H9 (cell line): ENCODE results near the gene OR52E5. TPM values are rescaled to one million over a fixed set of nuclear protein-coding genes. Genes with fewer than 3 reads are reported as not detected.

ENCODE experiments used
- DNase-seq: peaks from one replicate; pipeline ENCODE4 v3.0.0-alpha.2; 2017
- H2AFZ ChIP-seq: one replicate; pipeline ENCODE4 v1.6.1; 2013; ENCODE audit warnings: mild to moderate bottlenecking, low read length, control low read depth, moderate library complexity
- H2AK5ac ChIP-seq: 2 replicates; pipeline ENCODE4 v1.6.1; 2013; ENCODE audit warnings: low read length, control low read depth, mixed read lengths; ENCODE audit not compliant: insufficient read length
- H2BK120ac ChIP-seq: one replicate; pipeline ENCODE4 v1.6.1; 2013; ENCODE audit warnings: low read depth, mild to moderate bottlenecking, low read length, control low read depth, inconsistent platforms; ENCODE audit not compliant: poor library complexity, severe bottlenecking
- H2BK12ac ChIP-seq: 2 replicates; pipeline ENCODE4 v1.6.1; 2013; ENCODE audit warnings: low read length, control low read depth, mixed read lengths, low read depth; ENCODE audit not compliant: insufficient read length
- H2BK15ac ChIP-seq: 2 replicates; pipeline ENCODE4 v1.6.1; 2013; ENCODE audit warnings: low read depth, low read length, control low read depth
- H2BK20ac ChIP-seq: one replicate; pipeline ENCODE4 v1.6.1; 2013; ENCODE audit warnings: low read depth, mild to moderate bottlenecking, low read length, control low read depth, inconsistent platforms; ENCODE audit not compliant: poor library complexity, severe bottlenecking
- H2BK5ac ChIP-seq: 2 replicates; pipeline ENCODE4 v1.6.1; 2013; ENCODE audit warnings: low read length, control low read depth, mixed read lengths; ENCODE audit not compliant: insufficient read length
- H3K14ac ChIP-seq: 2 replicates; pipeline ENCODE4 v1.6.1; 2013; ENCODE audit warnings: low read length, control low read depth; ENCODE audit not compliant: insufficient read depth
- H3K18ac ChIP-seq: 2 replicates; pipeline ENCODE4 v1.6.1; 2013; ENCODE audit warnings: low read depth, mild to moderate bottlenecking, mixed read lengths, low read length, control low read depth; ENCODE audit not compliant: insufficient read length
- H3K23ac ChIP-seq: 2 replicates; pipeline ENCODE4 v1.6.1; 2013; ENCODE audit warnings: low read length, control low read depth, mixed read lengths, low read depth; ENCODE audit not compliant: insufficient read length
- H3K23me2 ChIP-seq: 2 replicates; pipeline ENCODE4 v1.6.1; 2013; ENCODE audit warnings: low read depth, mild to moderate bottlenecking, mixed read lengths, low read length, control low read depth; ENCODE audit not compliant: insufficient read length, poor library complexity, severe bottlenecking
- H3K27ac ChIP-seq: 2 replicates; pipeline ENCODE4 v1.5.1; 2013; ENCODE audit warnings: low read length, control low read depth, mixed read lengths, low read depth; ENCODE audit not compliant: insufficient read length
- H3K27me3 ChIP-seq: 2 replicates; pipeline ENCODE4 v1.6.1; 2013; ENCODE audit warnings: low read length, control low read depth, inconsistent platforms; ENCODE audit not compliant: insufficient read depth
- H3K4ac ChIP-seq: 2 replicates; pipeline ENCODE4 v1.6.1; 2013; ENCODE audit warnings: low read depth, mild to moderate bottlenecking, control low read depth, inconsistent platforms, low read length, moderate library complexity
- H3K4me1 ChIP-seq: 2 replicates; pipeline ENCODE4 v1.6.1; 2013; ENCODE audit warnings: low read length, control low read depth, inconsistent platforms; ENCODE audit not compliant: insufficient read depth
- H3K4me2 ChIP-seq: 2 replicates; pipeline ENCODE4 v1.6.1; 2013; ENCODE audit warnings: low read length, control low read depth, mixed read lengths; ENCODE audit not compliant: insufficient read length, insufficient read depth
- H3K56ac ChIP-seq: 2 replicates; pipeline ENCODE4 v1.6.1; 2013; ENCODE audit warnings: low read depth, mild to moderate bottlenecking, mixed read lengths, low read length, control low read depth; ENCODE audit not compliant: insufficient read length
- H3K79me1 ChIP-seq: 2 replicates; pipeline ENCODE4 v1.6.1; 2013; ENCODE audit warnings: low read depth, mild to moderate bottlenecking, moderate library complexity, low read length, control low read depth, inconsistent platforms; ENCODE audit not compliant: insufficient read depth, poor library complexity, severe bottlenecking
- H3K79me2 ChIP-seq: 2 replicates; pipeline ENCODE4 v1.6.1; 2013; ENCODE audit warnings: low read length, control low read depth, inconsistent platforms; ENCODE audit not compliant: insufficient read depth
- H3K9ac ChIP-seq: 2 replicates; pipeline ENCODE4 v1.6.1; 2013; ENCODE audit warnings: low read length, control low read depth, mixed read lengths; ENCODE audit not compliant: insufficient read length; ENCODE audit errors: extremely low read depth
- H3K9me3 ChIP-seq: one replicate; pipeline ENCODE4 v1.6.1; 2013; ENCODE audit warnings: low read depth, low read length, inconsistent platforms; ENCODE audit not compliant: control insufficient read depth
- H3T11ph ChIP-seq: one replicate; pipeline ENCODE4 v1.6.1; 2013; ENCODE audit warnings: mild to moderate bottlenecking, low read length, control low read depth, inconsistent platforms
- H4K20me1 ChIP-seq: one replicate; pipeline ENCODE4 v1.6.1; 2013; ENCODE audit not compliant: control insufficient read depth, insufficient read length, insufficient read depth
- H4K5ac ChIP-seq: 2 replicates; pipeline ENCODE4 v1.6.1; 2013; ENCODE audit warnings: low read depth, mild to moderate bottlenecking, mixed read lengths, low read length, control low read depth; ENCODE audit not compliant: insufficient read length
- H4K8ac ChIP-seq: replicated peaks from 2 replicates; pipeline ENCODE4 v1.6.1; 2013; ENCODE audit warnings: low read length, control low read depth, mixed read lengths, low read depth; ENCODE audit not compliant: insufficient read length
- H4K91ac ChIP-seq: 2 replicates; pipeline ENCODE4 v1.6.1; 2013; ENCODE audit warnings: low read depth, mild to moderate bottlenecking, moderate library complexity, mixed read lengths, low read length, control low read depth; ENCODE audit not compliant: insufficient read length
- H3K27ac Mint-ChIP-seq, 3 experiments: 2 replicates in 2 of 3; 3 replicates in 1 of 3; pipeline ENCODE4 v1.8.0; 2020 to 2021; ENCODE audit warnings: mixed read lengths in 3 of 3, mild to moderate bottlenecking in 1 of 3, moderate library complexity in 1 of 3
- H3K27me3 Mint-ChIP-seq: 2 replicates; pipeline ENCODE4 v1.8.0; 2021; ENCODE audit warnings: low read depth, mild to moderate bottlenecking, moderate library complexity, mixed read lengths
- H3K36me3 Mint-ChIP-seq, 3 experiments: 2 replicates in 2 of 3; 3 replicates in 1 of 3; pipeline ENCODE4 v1.8.0; 2020 to 2021; ENCODE audit warnings: low read depth in 3 of 3, mixed read lengths in 3 of 3; ENCODE audit not compliant: insufficient read depth in 1 of 3
- H3K4me1 Mint-ChIP-seq, 2 experiments: 2 replicates each; pipeline ENCODE4 v1.8.0; 2020; ENCODE audit warnings: mixed read lengths in 2 of 2
- H3K4me3 Mint-ChIP-seq, 2 experiments: 2 replicates in 1 of 2; 3 replicates in 1 of 2; pipeline ENCODE4 v1.8.0; 2020 to 2021; ENCODE audit warnings: mild to moderate bottlenecking in 2 of 2, mixed read lengths in 2 of 2, moderate library complexity in 1 of 2
- H3K9me3 Mint-ChIP-seq, 2 experiments: 2 replicates in 1 of 2; 3 replicates in 1 of 2; pipeline ENCODE4 v1.8.0; 2020; ENCODE audit warnings: mild to moderate bottlenecking in 2 of 2, mixed read lengths in 2 of 2, moderate library complexity in 1 of 2
- WGBS: extraction: QIAGEN DNeasy Blood & Tissue Kit; methylation state at CpG from one replicate; pipeline ENCODE4 v1.1.7; 2013; ENCODE audit warnings: missing lambda C conversion rate, low lambda C conversion rate, mixed read lengths; ENCODE audit not compliant: insufficient read length; ENCODE audit errors: extremely low coverage; 5-methylcytosine and 5-hydroxymethylcytosine counted together
- total RNA-seq: library from RNA; stranded (reverse); gene quantifications from 2 replicates; pipeline ENCODE4 v1.2.1, GENCODE V29; 2021
- TF ChIP-seq, protein P1 (sequence below): fragments of 200-600 bp; sonication (generic); conservative IDR thresholded peaks from 3 replicates; pipeline ENCODE4 v1.8.0; 2021; ENCODE audit warnings: antibody characterized with exemption, mild to moderate bottlenecking

OR52E5 gene
- total RNA-seq, 1 experiment from 2014 or later, result not detected

GRCh38 chr11:5932671-5933070, 39.7 kb downstream of the OR52E5 start:
- Histone ChIP-seq H4K5ac (no peak overlapping the region), H4K91ac (no peak overlapping the region), H3K79me1 (no peaks in the 10 kb centered on the region), H3K27ac (no peak overlapping the region), H2BK12ac (no peak overlapping the region), H2BK15ac (no peak overlapping the region), H2AFZ (no peak overlapping the region), H3K18ac (no peak overlapping the region), H3T11ph (no peak overlapping the region), H3K56ac (no peak overlapping the region), H3K23me2 (peaks cover 2% of the 10 kb centered on the region), H2BK5ac (no peak overlapping the region), H3K14ac (no peak overlapping the region), H2AK5ac (no peak overlapping the region), H3K4me2 (no peak overlapping the region), H3K9me3 (no peaks in the 10 kb centered on the region), H3K23ac (no peak overlapping the region), H2BK120ac (no peak overlapping the region), H3K9ac (no peak overlapping the region), H3K4me1 (no peaks in the 10 kb centered on the region), H2BK20ac (no peak overlapping the region), H3K79me2 (no peaks in the 10 kb centered on the region), H4K8ac (no peak overlapping the region), H4K20me1 (no peaks in the 10 kb centered on the region), H3K4ac (no peak overlapping the region), H3K27me3 (no peaks in the 10 kb centered on the region)
- H3K36me3 Mint-ChIP-seq, result peaks cover 18 to 44% (median 25%) of the 10 kb centered on the region in 3 experiments
- peaks cover 1% of the 10 kb centered on the region for H3K27me3 Mint-ChIP-seq
- no CpG with 5 or more reads among the region's 11 CpGs for WGBS
- TF ChIP-seq, protein P1, sequence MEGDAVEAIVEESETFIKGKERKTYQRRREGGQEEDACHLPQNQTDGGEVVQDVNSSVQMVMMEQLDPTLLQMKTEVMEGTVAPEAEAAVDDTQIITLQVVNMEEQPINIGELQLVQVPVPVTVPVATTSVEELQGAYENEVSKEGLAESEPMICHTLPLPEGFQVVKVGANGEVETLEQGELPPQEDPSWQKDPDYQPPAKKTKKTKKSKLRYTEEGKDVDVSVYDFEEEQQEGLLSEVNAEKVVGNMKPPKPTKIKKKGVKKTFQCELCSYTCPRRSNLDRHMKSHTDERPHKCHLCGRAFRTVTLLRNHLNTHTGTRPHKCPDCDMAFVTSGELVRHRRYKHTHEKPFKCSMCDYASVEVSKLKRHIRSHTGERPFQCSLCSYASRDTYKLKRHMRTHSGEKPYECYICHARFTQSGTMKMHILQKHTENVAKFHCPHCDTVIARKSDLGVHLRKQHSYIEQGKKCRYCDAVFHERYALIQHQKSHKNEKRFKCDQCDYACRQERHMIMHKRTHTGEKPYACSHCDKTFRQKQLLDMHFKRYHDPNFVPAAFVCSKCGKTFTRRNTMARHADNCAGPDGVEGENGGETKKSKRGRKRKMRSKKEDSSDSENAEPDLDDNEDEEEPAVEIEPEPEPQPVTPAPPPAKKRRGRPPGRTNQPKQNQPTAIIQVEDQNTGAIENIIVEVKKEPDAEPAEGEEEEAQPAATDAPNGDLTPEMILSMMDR, result no peak
- no peaks in the 10 kb centered on the region for H3K4me1 Mint-ChIP-seq
- no peak overlapping the region for H3K27ac Mint-ChIP-seq
- no peak overlapping the region; a peak in 1 of 5 replicates for H3K4me3 Mint-ChIP-seq
- DNase-seq, result no peak
- H3K9me3 Mint-ChIP-seq, result peaks cover 41 to 48% of the 10 kb centered on the region in 2 experiments
